HepG2 (cell line): Measurements from ENCODE around the gene STK32B.
"Not testable (repeated sequence)": the region's sequence is repeated elsewhere in the genome, so short reads cannot be mapped to it uniquely, and the experiment has no call there.

Source experiments
- CENPX ChIP-seq: sonication (generic); formaldehyde crosslinking; IDR thresholded peaks from 2 replicates; pipeline ENCODE4 v1.9.0; 2021; ENCODE audit warnings: mild to moderate bottlenecking, missing genetic modification reagents, moderate library complexity
- ELF3 ChIP-seq: IDR thresholded peaks from 2 replicates; pipeline ENCODE4 v1.6.1; 2016; ENCODE audit warnings: missing genetic modification reagents, missing compliant biosample characterization
- SP1 ChIP-seq, 2 experiments: fragments of 450-650 bp in 1 of 2; sonication (generic) in 1 of 2; formaldehyde crosslinking in 1 of 2; IDR thresholded peaks; 2 replicates each; pipeline versions ENCODE4 v1.4.0 to v1.6.1; 2016 to 2020; ENCODE audit warnings: missing genetic modification reagents in 1 of 2

- not testable (repeated sequence) for TF ChIP-seq SP1 (IDR thresholded peaks at IDR 0.05); SP1 (CRISPR knock-in tag; IDR thresholded peaks at IDR 0.05); CENPX; ELF3 (CRISPR knock-in tag)
These were observed 246.9 kb downstream of the STK32B start for GRCh38 chr4:5298000-5298787.
